Myocyte (in vitro differentiated cells): Measurements from ENCODE around the gene EBF4. TPM values are rescaled to one million over a fixed set of nuclear protein-coding genes. Genes with fewer than 3 reads are reported as not detected.

Experiments used
- DNase-seq: peaks from one replicate; pipeline ENCODE4 v3.0.0-alpha.2; 2012; ENCODE audit warnings: low read depth
- total RNA-seq: library from RNA; depleted of rRNA; stranded (reverse); fragments of >200 nt; gene quantifications from 2 replicates; pipeline ENCODE4 v1.2.3, GENCODE V29; 2014

Gene EBF4
- total RNA-seq, 1 donor from 2014 or later = 0.94 TPM

DNA sequence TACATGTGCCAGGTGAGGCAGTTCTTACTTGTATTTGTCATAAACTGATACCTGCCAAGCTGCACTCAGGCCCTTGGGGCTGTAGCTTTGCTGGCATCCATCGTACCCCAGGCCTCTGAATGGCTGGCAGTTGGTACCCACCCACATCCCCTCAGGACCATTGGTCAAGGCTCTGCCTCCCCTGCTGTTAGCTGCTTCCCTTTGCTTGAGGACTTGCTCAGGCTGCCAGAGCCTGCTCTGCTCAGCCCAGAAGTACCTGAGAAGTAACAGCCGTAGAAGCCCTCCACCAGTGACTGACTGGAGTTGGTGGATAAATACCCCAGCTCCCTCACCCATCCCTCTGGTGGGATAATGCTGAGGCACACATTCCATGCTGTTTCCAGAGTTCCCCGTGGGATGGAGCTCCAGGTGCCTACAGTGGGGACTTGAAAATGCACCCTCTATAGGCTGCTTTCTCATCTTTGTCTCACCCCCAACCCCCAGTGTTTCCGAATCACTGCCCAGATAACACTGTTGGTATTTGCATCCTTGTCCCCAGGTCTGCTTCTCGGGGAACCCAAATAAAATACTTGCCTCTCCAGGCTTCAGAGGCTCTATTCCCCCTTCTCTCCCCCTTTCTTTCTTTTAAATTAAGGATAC, 7.3 kb downstream of the EBF4 start:
- no peak for DNase-seq

DNA sequence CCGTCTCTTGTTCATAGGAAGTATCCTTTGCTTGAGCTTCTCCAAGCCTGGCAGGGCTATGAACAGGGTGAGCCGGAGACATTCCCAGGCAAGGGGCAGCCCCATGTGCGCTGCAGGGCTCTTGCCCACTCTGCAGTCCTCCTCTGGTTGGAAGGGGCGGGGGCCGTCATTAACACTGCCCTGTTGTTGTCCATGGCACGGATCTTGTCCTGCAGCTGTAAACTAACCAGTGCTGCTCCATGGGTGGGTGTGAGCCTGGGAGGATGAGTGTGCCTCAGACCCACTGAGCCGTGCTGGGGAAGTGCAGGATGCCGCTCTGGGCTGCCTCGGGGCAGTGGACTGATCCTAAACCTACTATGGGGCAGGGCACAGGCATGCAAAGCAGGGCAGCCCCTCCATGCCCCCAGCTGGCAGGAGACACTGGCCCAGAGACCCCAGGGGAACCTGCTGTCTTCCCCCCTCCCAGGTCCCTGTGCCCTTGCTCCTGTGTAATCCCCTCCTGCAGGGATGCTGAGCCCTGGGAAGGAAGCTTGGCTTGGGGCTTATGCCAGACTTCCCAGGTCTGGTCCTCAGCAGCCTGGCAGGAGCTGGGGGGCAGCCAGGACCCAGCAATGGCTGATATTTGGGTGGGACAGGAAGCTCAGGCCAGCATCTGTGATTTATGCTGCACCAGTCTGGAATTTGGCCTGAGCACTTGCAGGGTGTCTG, 8.5 kb downstream of the EBF4 start:
- no peak for DNase-seq

DNA sequence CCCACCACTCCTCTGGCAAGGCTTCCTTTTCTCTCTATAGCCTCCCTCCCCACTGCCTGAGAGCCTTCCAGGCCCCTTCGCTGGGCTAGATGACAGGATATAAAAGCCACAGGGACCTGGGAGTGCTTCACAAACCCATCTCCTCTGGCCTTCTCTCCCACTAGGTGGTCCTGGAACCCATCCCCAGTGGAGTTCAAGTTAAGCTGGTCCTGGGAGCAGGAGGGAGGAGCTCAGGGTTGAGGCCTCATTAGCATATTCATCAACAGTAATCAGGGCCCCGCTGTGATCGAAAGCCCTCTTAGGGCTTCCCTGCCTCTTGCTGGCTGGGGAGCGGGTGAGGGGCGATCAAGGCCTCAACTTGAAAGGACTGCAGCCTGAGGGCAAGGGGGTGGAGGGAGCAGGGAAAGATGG, 9.1 kb downstream of the EBF4 start:
- DNase-seq = no peak

DNA sequence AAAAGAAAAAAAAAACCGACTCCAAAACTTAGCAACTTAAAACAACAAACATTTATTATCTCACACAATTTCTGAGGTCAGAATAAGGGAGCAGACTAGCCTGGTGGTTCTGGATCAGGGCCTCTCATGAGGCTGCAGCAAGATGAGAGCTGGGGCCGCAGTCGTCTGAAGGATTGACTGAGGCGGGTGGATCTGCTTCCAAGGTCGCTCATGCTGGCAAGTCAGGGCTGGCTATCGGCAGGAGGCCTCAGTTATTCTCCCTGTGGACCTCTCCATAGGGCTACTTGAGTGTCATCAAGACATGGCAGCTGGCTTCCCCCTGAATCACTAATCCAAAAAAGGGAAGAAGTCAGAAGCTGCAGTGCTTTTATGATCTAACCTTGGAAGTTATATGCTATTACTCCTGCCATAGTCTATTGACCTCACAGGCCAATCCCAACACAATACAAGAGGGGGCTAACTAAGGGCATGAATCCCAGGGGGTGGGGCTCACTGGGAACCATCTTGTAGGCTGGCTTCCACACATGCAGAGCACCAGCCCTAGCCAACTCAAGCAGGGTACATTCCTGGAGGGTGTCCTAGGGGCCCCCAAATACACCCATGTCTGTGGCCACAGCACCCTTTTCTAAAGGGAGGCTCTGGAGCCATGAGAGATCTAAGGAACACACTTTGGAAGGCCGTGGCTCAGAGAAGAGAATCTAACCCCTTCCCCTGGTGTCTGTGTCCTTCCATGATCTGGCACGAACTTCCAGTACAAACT, 11.3 kb downstream of the EBF4 start:
- DNase-seq = no peak

DNA sequence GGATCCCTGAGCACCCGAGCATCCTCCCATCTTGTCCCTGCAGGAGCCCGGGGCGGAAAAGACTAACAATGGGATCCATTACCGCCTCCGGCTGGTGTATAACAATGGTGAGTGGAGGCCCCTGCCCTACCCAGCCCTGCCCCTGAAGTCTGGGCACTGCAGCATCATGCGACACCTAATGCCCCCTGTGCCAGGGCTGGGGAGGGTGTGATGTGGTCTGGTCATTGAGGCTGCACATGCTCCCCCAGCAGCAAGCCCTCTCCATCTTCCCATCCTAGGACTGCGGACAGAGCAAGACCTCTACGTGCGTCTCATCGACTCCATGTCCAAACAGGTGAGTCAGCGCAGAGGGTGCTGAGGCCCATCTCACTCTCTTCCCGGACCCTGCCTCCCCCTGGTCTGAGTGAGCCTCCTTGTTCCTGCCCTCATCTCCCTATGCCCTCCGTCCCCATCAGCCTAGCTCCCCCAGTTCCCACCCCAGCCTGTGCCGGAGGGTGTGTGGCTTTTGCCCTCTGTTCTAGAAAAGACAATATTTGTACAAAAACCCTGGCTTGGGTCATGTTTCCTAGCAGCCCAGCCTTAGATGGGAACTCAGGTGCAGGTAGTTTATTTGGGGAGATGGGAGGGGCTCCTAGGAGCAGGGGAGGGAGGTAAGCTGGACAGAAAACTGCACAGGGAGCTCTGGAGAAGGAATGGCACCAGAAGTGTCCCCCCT, 13.5 kb downstream of the EBF4 start:
- DNase-seq = no peak

DNA sequence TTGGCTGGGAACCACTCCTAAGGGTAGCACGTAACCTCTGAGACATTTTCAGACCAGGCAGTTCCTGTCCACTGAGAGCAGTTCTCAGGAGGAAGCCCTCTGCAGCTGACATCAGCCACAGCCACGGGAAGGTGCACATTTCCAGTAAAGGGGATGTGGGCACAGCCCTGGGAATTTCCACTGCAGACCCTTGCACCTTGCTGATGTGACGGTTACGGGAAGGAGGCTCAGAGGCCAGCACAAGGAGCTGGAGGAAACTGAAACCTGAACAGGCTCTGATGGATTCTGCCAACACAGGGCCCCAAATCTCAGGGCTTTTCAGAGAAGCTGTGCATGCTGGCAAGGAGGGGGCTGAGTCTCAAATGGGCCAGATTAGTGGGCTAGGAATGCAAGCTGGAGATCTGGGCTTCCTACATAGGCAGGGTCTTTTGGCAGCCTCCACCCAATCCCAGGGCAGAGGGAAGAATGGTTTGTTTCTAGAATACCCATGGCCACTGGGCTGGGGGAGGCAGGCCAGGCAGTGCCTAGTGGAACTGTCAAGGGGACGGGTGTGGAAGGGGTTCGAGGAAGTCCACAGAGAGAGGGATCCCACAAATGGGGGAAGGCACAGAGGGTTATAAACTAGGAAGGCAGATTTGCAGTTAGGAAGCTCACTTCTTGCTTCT, 14.2 kb downstream of the EBF4 start:
- DNase-seq = no peak

DNA sequence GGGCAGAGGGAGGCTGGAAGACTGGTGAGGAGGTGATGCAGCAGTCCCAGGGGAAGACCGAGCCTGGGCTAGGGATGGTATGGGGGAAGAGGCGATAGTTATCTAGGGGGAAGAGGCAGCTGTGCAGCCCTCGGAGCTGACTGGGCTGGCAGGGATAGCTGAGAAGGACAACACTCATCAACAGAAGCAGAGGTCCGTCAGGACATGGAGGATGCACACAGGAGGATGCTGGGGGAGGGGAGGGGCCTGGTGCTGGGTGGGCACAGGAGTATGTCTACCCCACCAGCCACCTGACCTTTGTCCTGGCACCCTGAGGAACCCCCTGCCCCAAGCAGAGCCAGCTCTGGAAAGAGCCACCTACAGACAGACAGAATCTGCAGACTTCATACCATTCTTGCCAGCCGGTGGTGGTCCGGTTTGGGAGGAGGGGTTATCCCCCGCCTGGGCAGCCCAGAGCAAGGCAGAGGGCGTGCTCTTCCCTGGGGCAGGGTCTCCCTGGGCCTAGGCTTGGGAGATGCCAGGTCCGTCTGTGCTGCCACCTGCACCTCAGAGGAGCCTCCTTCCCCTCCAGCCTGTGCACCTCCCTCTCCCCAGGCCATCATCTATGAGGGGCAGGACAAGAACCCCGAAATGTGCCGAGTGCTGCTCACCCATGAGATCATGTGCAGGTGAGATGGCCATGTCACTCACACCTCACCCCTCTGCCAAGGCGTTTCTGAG, 14.9 kb downstream of the EBF4 start:
- DNase-seq = no peak

DNA sequence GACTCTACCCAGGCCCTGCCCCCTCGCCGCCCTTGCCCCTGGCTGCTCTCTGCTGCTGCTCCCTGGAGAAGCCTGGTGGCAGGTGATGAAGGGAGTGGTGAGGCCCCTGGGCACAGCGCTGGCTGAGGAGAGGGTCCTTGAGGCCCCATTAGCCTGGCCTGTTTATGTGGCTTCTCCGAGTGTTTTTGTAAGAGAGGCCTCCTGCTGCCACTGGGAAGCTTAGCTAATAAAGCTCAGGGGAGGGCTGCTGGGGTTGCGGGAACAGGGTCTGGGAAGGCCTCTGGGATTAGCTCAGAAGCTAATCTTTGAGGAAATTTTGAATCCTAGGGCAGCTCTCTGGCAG, 15.5 kb downstream of the EBF4 start:
- no peak for DNase-seq

DNA sequence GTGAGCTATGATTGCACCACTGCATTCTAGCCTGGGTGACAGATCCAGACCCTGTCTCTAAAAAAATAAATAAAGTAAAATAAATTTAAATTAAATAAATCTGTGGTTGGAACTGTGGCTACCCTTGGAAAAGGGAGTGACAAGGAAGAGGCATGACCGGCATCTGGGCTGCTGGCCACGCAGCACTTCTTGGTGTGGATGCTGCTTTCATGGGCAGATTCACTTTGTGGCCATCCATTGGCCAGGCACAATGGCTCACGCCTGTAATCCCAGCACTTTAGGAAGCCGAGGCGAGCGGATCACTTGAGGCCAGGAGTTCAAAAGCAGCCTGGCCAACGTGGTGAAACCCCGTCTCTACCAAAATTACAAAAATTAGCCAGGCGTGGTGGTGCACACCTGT, 16.1 kb downstream of the EBF4 start:
- DNase-seq = no peak

DNA sequence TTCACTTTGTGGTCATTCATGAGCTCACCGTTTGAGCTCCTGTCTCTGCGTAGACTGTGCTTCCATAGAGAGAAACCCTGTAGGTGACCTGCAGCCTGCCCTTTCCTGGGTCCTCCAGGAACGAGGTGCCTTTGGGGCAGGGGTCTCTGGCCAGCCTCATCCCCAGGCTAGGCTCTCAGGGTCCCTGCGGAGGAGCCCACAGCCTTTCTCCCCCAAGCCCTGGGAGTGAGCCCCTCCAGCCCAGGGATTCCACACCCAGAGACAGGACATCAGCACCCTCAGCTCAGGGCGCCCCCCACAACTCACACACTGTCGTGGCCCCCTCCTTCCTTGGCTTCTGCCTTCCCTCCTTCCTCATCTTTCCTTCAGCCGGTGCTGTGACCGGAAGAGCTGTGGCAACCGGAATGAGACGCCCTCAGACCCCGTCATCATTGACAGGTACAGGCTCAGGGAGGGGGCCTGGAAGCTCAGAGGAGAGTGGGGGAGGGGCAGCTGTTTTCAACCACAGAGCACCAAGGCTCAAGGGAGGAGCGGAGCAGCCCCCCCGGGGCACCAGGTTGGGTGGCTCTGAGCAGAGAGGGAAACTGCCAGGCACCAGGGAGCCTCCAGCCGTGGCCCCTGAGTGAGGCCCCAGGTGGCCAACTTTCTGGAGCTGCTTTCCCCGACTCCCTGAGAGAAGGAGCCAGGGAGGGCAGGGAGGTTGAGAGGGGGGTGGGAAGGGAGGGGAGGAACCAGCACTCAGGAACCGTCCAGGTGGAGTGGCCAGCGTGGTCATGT, 16.8 kb downstream of the EBF4 start:
- no peak for DNase-seq

DNA sequence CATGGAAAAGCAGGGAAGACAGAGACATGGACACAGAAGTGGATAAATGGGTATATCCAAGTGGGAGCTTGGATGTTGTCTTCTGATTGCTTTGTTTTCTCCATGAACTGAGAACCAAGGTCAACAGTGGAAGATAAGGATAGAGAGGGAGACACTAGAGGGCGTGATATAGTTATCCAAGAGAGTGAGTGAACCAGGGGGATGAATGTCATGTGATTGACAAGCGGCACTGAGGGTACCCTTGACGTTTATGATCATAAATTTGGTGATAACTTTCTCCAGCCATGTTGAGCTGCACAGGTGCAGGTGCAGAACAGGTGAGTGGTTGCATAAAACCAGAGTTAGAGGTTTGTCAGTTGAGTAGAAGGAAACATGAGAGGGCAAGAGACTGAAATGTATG, 20.7 kb downstream of the EBF4 start:
- DNase-seq = no peak

DNA sequence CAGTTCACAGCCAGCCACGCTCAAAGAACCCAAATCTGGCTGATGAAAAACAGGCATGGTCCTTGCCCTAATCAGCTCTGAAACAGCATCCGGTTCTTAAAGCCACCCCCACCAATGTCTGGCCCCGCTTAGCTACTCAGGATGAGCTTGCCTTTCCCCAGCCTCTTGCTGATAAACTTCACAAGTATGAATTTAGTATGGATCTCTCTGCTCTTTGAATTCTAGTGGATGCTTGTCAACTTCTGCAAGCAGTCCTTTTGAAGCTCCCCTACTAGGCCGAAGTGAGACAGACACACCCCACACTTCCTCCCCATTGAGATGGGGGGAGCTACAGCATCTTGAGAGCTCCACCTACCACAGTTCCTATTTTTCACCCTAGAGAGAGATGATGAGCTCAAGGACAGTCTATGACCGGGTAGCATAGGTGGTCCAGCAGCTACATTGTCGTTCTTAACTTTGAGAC, 36.7 kb downstream of the EBF4 start:
- DNase-seq = no peak

DNA sequence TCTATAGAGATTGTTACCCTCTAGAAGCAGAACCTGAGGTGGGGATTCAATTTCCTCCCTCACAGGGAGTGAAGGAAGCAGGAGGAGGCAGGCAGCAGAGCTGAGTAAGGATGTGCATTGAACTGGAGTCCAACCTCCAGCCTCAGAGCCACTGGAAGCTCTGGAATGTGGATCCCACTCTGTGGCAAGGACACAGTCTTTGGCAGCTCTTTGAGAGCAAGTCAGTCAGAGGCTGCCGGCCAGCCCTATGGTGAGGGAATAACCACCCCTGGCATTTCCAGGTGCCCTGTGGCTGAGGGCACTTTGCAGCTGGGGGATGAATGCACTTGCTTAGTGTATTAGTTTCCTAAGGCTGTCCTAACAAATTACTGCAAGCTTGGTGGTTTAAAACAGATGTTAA, 37.2 kb downstream of the EBF4 start:
- DNase-seq = peak; percentile 44

DNA sequence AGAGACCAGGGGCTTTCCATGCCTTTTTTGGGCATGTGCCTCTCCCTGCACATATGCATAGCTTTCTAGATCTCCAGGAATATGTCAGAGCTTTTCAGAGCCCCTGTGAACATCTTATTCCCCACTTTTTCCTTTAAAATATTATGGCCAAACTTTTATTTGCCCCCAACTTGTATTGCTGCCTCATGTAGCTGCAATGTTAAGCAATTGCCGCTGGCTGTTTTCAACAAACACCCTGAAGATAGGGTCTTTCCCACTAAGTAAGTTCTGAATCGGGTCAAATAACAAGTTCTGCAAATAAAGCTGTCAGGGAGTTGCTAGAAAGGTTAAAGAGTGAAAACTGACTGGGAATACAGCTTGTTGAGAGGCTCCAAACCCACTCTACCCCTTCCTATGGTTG, 42.3 kb downstream of the EBF4 start:
- DNase-seq = no peak

DNA sequence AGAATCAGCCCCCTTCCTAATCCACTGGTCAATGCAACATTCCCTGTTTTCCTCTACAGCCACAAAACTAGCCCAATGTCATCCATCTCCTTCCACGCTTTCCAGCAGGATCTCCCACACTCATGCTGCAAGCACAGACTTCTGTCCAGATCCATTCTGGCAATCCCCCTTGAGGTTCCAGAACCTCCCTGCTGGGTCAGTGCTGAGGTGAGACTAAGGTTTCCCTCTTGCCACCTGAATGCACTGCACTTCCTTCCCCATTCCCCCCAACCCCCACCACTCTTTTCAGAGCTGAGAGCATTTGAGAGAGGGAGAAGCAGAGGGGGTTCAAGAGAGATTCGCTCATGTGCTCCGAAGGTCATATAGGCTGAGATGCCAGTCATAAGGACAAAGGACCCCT, 43.9 kb downstream of the EBF4 start:
- no peak for DNase-seq

DNA sequence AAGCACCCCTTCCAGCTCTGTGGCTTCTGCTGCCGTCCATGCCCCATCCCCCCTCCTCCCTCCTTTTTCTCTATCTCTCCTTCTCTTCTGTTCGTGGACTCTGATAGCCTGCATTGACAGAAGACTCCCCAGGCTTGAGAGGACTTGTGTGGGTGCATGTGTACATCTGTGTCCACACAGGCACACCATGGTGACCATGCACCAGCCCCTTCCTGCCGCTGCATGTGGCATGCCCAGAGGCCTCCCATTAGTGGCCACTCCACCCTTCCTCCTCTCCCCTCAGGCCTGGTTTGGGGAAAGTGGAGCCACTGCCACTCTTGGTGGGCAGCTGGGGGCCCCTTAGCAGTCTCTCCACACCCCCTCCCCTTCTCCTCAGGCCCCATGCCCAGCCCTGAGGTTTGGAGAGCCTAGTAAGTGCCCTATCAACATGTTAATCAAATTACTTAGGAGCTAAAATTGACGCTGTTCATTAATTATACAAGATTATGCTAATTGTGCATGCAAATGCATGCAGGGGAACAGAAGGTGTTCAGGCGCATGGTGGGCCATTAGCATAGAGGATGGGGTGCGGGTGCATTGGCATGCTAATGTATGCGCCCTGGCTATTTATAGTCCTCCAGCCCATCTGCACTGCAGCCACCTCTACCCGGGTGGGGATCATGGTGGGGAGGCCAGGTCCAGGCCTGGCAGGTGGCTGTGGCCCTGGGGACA, 45.9 kb downstream of the EBF4 start:
- no peak for DNase-seq

DNA sequence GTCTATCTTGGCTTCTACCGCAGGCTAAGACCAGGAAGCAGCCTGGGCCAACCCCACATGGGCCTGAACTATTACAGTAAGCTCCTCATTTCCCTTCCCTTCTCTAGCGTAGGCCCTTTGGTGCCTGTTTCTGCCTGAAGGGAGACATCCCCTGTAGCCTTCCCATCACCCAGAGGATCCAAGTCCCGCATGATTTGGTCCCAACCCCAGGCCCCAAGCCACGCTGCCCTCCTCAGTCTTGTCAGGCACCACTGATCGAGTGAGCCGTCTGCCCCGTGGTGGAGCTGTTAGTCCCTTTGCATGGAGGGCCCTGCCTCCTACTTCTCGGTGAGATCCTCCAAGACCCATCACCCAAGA, 46.4 kb downstream of the EBF4 start:
- no peak for DNase-seq

DNA sequence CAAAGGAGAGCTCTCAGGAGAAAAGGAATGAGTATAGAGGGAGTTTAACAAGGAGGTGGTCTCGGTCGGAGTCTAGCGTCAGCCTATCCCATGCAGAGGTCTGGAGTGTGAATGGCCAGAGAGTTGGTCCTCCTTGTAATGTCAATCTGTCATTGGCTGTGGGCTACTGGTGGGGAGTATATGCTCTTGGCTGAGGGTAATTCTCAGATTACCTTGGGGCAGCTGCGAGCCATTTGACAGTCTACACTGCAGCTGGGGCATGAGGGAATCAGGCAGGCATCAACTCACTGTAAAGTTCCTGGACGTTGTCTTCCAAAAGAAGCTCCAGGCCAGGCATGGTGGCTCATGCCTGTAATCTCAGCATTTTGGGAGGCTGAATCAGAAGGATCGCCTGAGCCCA, 48.1 kb downstream of the EBF4 start:
- no peak for DNase-seq

DNA sequence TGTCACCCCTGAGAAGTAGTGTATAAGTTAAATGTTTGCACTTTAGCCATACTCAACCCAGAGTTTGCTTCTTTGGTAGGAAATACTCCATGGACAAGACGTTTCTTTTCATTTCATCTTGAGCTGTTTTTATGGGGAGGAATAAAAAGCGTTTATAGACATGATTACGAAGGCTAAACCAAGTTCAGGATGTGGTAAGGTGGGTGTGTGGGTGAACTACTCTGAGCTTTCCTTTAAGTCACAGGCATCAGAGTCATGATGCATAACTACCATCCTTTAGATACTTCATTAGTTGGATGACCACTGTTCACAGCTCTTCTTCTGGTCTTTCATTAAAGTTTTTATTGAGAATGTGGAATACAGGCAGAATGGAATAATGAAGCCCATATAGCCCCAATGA, 48.9 kb downstream of the EBF4 start:
- no peak for DNase-seq
